Measurements from ENCODE around the gene PRAF2.

PRAF2 gene

GRCh38 chrX:49073601-49074575 lies at the start of gene PRAF2:
Gene PRAF2 (minus strand): TSS chrX:49074002. CDS start chrX:49073987, 15 bp downstream.
- peak; percentile 96 for DNase-seq

GRCh38 chrX:49122499-49122898 lies 48.7 kb upstream of the PRAF2 start:
- DNase-seq, result no peak

- DNase-seq, result no peak
Measured at GRCh38 chrX:49120091-49120490, 46.3 kb upstream of the PRAF2 start.

- no peak for DNase-seq
Measured at GRCh38 chrX:49117581-49117980, 43.8 kb upstream of the PRAF2 start.

GRCh38 chrX:49116716-49117115 lies 42.9 kb upstream of the PRAF2 start:
- no peak for DNase-seq

GRCh38 chrX:49116076-49116475 lies 42.3 kb upstream of the PRAF2 start:
- DNase-seq, result no peak

- DNase-seq, result no peak
Measured at GRCh38 chrX:49111791-49112190, 38.0 kb upstream of the PRAF2 start.

- DNase-seq, result no peak
Measured at GRCh38 chrX:49110417-49110816, 36.6 kb upstream of the PRAF2 start.

- no peak for DNase-seq
Measured at GRCh38 chrX:49108641-49109040, 34.8 kb upstream of the PRAF2 start.

GRCh38 chrX:49106930-49107329 lies 33.1 kb upstream of the PRAF2 start:
- no peak for DNase-seq

- no peak for DNase-seq
Measured at GRCh38 chrX:49106296-49106695, 32.5 kb upstream of the PRAF2 start.

GRCh38 chrX:49103637-49104036 lies 29.8 kb upstream of the PRAF2 start:
- DNase-seq, result no peak

- DNase-seq, result no peak
Measured at GRCh38 chrX:49102190-49102589, 28.4 kb upstream of the PRAF2 start.

GRCh38 chrX:49101629-49101984 lies 27.8 kb upstream of the PRAF2 start:
- no peak for DNase-seq

GRCh38 chrX:49100704-49101628 lies 27.2 kb upstream of the PRAF2 start:
- DNase-seq, result peak; percentile 95

- DNase-seq, result no peak
Measured at GRCh38 chrX:49096419-49096818, 22.6 kb upstream of the PRAF2 start.

GRCh38 chrX:49089553-49089952 lies 15.8 kb upstream of the PRAF2 start:
- no peak for DNase-seq

GRCh38 chrX:49082271-49082871 lies 8.6 kb upstream of the PRAF2 start:
- DNase-seq, result no peak

- DNase-seq, result peak; percentile 90
Measured at GRCh38 chrX:49079489-49080428, 6.0 kb upstream of the PRAF2 start, which contains the start of gene WDR45. Gene WDR45 (minus strand): TSS chrX:49079887. CDS start chrX:49078095, 1,792 bp downstream.

- DNase-seq, result no peak
Measured at GRCh38 chrX:49077941-49078340, 4.1 kb upstream of the PRAF2 start.

GRCh38 chrX:49075347-49075746 lies 1.5 kb upstream of the PRAF2 start:
- no peak for DNase-seq

GRCh38 chrX:49072712-49073095 lies 1.1 kb downstream of the PRAF2 start:
- DNase-seq, result no peak

Measured in activated effector memory CD4-positive, alpha-beta T cell treated with anti-CD3 and anti-CD28 coated beads, Interleukin-2, amount 50 U/mL, for 16 hours (primary cell).